Neutrophil (primary cell): ENCODE results near the gene MEI4.

Source experiments
- H3K27ac ChIP-seq: fragments of 200-600 bp; sonication (generic); 2 replicates; pipeline ENCODE4 v1.5.1; 2016; ENCODE audit warnings: mild to moderate bottlenecking, moderate library complexity
- H3K27me3 ChIP-seq: fragments of 200-600 bp; sonication (generic); 2 replicates; pipeline ENCODE4 v1.6.0; 2016; ENCODE audit warnings: mild to moderate bottlenecking
- H3K36me3 ChIP-seq: fragments of 200-600 bp; sonication (generic); 2 replicates; pipeline ENCODE4 v1.5.1; 2017
- H3K4me1 ChIP-seq, 2 experiments: fragments of 200-600 bp in 1 of 2; sonication (generic) in 1 of 2; 1 replicate in 1 of 2; 2 replicates in 1 of 2; pipeline versions ENCODE4 v1.5.1 to v1.6.1; 2013 to 2016; ENCODE audit warnings: low read depth in 1 of 2, low read length in 1 of 2, mild to moderate bottlenecking in 1 of 2, moderate library complexity in 1 of 2; ENCODE audit not compliant: control insufficient read depth in 1 of 2, insufficient read depth in 1 of 2
- H3K4me3 ChIP-seq, 2 experiments: fragments of 200-600 bp in 1 of 2; sonication (generic) in 1 of 2; 1 replicate in 1 of 2; 2 replicates in 1 of 2; pipeline ENCODE4 v1.5.1; 2013 to 2016; ENCODE audit warnings: low read depth in 1 of 2, low read length in 1 of 2, mild to moderate bottlenecking in 1 of 2, moderate library complexity in 1 of 2
- H3K9me3 ChIP-seq: fragments of 200-600 bp; sonication (generic); 2 replicates; pipeline ENCODE4 v1.5.1; 2016
- CTCF ChIP-seq: fragments of 200-600 bp; sonication (generic); IDR thresholded peaks from 2 replicates; pipeline ENCODE4 v1.5.1; 2016; ENCODE audit warnings: antibody characterized with exemption

Gene MEI4

GRCh38 chr6:77764364-77764763 is 111.5 kb downstream of the MEI4 start:
- Histone ChIP-seq H3K4me3 (no peak overlapping the region), H3K9me3 (no peaks in the 10 kb centered on the region), H3K27ac (no peak overlapping the region), H3K4me1 (no peaks in the 10 kb centered on the region), H3K27me3 (no peaks in the 10 kb centered on the region), H3K36me3 (no peaks in the 10 kb centered on the region)
- TF ChIP-seq CTCF = no peak

GRCh38 chr6:77773157-77773822 is 120.5 kb downstream of the MEI4 start:
- Histone ChIP-seq H3K27ac (no peak overlapping the region), H3K27me3 (no peaks in the 10 kb centered on the region), H3K36me3 (no peaks in the 10 kb centered on the region), H3K4me1 (no peaks in the 10 kb centered on the region), H3K4me3 (no peak overlapping the region), H3K9me3 (no peaks in the 10 kb centered on the region)
- no peak for TF ChIP-seq CTCF

GRCh38 chr6:77774457-77774856 is 121.6 kb downstream of the MEI4 start:
- Histone ChIP-seq H3K4me3 (no peak overlapping the region), H3K4me1 (no peaks in the 10 kb centered on the region), H3K27ac (no peak overlapping the region), H3K9me3 (no peaks in the 10 kb centered on the region), H3K36me3 (no peaks in the 10 kb centered on the region), H3K27me3 (no peaks in the 10 kb centered on the region)
- no peak for TF ChIP-seq CTCF

DNA sequence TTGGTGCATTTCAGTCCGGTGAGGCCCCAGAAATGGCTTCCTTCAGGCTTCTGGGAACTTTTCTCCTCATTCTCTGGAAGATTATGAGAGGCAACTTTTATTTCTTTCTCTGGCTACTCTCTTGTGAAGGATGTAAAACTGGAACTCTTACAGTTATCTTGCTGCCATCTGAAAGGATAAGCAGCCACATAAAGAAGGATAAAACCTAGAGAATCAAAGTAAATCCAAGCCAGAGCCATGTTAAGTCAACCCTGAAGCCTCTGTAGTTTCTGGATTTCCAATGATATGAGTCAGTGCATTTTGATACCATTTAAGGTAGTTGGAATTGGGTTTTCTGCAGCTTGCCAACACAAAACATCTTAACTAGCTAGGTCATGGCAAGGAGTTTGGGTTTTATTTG is 123.6 kb downstream of the MEI4 start:
- Histone ChIP-seq H3K36me3 (no peaks in the 10 kb centered on the region), H3K4me3 (no peak overlapping the region), H3K4me1 (no peaks in the 10 kb centered on the region), H3K27ac (no peak overlapping the region), H3K9me3 (no peaks in the 10 kb centered on the region), H3K27me3 (no peaks in the 10 kb centered on the region)
- TF ChIP-seq CTCF = no peak

DNA sequence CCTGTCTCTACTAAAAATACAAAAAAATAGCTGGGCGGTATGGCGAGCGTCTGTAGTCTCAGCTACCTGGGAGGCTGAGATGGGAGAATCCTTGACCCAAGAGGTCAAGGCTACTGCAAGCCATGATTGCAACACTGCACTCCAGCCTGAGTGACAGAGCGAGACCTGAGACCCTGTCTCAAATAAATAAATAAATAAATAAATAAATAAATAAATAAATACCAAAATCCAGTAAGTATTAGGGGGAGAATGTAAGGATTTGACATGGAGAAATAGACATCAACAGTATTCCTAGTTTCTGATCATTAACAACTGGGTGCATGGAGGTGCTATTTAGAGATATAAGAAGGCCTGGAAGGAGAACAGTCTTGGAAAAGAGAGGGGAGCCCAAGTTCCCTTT is 125.7 kb downstream of the MEI4 start:
- TF ChIP-seq CTCF = no peak
- Histone ChIP-seq H3K4me1 (no peaks in the 10 kb centered on the region), H3K27me3 (no peaks in the 10 kb centered on the region), H3K9me3 (no peaks in the 10 kb centered on the region), H3K36me3 (no peaks in the 10 kb centered on the region), H3K4me3 (no peak overlapping the region), H3K27ac (no peak overlapping the region)
